ENCODE data around the gene ZNF345.
A peak's percentile ranks its signal among the peaks of the same experiment; 100 is the strongest.

Gene ZNF345

DNA sequence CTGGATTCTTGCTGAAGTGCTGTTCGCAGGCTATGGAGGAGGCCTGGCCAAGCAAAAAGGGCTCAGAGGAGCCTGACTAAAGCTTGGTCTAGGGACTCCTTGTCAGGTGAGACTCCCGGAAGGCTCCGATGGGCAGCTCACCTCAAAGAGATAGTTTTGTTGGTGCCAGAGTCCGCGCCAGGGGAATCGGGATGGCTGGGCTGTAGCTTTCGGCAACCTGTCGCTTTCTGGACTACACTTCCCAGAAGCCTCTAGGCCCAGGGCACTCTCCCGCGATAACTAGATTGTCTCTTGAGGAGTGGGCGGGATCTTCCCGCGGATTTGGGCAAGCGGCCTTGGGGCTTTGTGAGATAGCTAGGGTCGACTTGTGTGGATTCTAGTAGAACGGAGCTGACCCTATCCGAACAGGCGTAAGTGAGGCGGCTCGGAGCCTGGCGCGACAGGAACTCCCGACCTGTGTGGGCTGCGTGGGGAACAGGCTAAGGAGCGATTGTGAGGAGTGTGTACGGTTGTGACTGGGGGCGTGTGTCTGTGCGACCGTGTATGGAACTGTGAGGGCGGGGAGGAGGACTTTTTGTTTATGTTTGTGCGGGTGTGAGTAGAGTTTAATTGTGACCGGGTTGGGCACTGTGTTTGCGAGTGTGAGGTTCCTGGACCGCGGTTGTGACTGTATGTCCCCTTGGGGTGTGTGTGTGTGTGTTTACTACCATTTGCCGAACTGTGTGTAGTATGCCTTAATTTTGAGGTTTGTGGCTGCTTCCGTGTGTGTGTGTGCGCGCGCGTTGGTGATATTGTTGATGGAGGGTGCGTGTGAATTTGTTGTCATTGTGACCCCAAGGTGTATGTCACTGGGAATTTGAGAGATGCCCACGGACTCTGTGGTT lies at the start of gene ZNF345:
ZNF345 (plus strand) TSS at position 318 of the 884 bp plus-strand sequence. CDS start 25,955 bp downstream, outside the sequence.
- DNase-seq (ENCODE audit: low spot score): peak; percentile 98

DNA sequence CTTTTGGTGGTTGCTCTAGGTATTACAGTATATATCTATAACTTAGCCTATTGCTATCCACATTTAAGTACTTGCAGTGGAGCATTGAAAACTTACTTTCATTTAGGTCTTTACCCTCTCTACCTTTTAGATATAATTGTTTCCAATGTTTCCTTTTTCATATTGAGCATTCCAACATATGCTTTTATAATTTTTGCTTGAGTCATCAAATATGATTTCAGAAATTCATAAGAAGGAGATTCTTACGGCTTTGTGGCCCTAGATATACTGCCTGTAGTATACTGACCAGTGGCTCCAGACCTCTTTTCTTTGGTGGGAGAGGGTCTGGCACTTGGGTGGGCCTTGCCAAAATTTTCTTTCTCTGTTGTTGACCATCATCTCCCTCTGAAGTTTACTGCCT lies 45.3 kb upstream of the ZNF345 start:
- no peak for DNase-seq (ENCODE audit: low spot score)

DNA sequence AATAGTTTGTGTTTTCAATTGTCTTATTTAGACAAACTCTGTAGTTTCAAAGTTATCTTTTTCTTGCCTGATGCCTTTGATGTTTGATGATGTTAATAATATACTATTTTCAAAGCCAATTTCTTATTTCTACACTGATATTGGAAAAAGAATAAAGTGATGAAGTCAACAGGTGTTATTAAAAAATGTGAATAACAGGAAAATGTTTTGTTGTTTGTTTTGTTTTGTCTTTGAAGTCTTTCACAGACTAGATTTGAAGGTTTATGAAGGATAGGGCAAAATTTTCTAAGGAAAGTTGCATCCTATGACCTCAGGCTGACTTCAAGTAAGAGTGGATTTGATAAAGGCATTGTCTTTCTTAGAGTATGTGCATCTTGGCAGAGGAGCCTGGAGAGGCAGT lies 43.6 kb upstream of the ZNF345 start:
- DNase-seq (ENCODE audit: low spot score): no peak

DNA sequence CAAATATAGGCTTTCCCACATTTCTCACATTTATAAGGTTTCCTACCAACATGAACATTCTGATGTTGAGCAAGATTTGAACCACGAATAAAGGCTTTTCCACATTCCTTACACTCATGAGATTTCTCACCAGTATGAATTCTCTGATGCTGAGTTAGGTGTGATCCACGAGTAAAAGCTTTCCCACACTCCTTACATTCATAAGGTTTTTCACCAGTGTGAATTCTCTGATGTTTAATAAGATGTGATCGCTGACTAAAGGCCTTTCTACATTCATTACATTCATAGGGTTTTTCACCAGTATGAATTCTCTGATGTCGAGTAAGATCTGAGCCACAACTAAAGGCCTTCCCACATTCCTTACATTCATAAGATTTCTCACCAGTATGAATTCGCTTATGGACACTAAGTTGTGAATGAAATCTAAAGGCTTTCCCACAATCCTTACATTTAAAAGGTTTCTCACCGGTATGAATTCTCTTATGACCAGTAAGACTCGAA lies 31.5 kb upstream of the ZNF345 start:
- no peak for DNase-seq (ENCODE audit: low spot score)

DNA sequence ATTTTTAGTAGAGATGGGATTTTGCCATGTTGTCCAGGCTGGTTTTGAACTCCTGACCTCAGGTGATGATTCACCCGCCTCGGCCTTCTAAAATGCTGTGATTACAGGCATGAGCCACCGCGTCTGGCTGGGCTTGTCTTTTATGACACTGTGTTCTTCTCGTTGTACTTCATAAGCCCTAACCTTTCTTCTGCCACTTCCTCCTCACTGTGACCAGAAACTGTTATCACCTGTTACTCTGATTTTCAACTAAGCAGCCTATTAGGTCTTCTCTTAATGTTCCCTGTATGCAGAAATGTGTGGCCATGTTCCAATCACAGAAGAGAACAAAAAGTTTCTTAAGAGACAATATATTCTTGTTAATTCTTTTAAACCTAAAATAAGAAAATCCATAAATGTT lies 28.9 kb upstream of the ZNF345 start:
- DNase-seq (ENCODE audit: low spot score): no peak

DNA sequence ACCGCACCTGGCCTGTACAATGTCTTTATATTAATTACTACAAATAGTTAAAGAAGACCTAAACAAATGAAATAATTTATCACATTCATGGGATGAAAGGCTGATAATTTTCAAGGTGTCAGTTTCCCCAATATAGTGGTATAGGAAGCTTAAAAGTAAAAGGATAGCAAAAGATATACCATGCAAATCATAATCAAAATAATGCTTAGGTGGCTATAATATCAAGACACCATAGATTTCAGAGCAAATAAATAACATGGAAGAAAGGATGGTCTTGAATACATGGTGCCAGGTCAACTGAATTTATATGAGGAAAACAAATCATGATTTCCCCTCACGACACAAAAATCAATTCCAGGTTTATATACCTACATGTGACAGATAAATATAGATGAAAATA lies 17.2 kb upstream of the ZNF345 start:
- DNase-seq (ENCODE audit: low spot score): no peak

DNA sequence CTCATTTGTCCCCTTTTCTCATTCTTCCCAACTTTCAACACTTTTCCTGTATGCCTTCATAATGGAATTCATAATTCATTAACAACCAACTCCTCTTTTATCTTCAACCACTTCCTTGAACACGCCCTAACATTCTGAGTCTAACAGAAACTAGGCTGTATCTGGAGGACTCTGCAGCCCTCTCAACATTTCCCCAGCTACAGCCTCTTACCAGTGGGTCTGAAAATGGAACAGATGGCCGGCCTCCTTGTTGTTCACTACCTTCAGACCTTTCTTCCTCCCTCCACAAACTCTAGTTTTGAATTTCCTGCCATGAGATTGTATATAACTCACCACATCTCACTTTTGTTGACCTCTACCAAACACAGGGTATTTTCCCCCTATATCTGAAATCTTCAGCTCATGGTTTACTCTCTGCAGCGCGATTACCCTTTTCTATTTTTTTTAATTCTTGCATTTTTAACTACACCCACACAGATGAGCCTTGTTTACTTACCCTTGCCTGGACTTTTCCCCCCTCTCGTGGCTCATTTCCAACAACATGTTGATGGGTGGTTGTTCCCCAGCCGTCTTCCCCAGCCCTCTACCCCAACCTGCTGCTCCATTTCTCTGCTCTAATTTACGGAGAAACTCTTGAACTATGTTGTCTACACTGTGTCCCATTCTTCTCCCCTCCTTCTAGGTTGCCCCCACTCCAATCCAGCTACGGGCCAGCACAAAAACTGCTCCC lies 13.3 kb upstream of the ZNF345 start:
- DNase-seq (ENCODE audit: low spot score): no peak

DNA sequence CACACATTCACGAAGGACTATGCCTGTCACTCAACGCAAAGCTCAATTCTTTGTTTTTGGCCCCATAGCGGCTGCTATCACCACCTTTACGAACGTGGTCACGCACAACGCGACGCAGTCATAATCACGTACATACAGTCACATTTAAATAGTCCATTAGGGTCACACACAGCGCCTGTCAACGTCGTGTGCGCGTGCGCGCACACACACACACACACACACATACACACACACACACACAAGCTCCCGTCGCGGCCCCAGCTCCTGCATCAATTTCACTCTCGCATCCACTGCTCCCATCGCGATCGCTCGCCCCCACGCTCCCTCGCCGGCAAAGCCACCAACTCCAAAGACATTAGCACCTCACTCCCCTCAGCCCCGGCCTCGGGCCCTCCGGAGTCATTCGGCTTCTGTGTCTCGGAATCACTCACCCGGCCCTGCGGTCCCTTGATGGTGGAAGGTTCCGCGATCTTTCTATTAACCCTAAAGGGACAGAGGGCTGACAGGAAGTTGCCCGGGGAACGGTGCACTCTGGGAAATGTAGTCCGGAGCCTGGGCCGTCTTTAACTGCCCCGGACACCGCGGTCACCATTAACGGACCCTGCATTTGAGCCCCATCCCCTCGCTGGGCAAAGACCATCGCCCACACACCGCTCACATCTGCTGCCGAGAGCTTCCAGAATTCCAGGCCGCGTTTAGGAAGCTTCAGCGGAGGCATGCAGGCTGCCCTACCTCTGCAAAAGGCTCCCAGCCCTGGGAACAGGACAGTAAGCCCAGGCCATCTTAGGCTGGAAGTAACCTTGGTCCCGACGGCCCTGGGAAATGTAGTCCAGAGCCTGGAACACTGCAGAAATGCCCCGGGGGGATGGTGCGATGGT lies 12.5 kb upstream of the ZNF345 start, which contains the start of gene ZNF790:
ZNF790 (minus strand) TSS at position 482 of the 878 bp plus-strand sequence. CDS start 12,768 bp downstream, outside the sequence.
- peak; percentile 52 for DNase-seq (ENCODE audit: low spot score)

DNA sequence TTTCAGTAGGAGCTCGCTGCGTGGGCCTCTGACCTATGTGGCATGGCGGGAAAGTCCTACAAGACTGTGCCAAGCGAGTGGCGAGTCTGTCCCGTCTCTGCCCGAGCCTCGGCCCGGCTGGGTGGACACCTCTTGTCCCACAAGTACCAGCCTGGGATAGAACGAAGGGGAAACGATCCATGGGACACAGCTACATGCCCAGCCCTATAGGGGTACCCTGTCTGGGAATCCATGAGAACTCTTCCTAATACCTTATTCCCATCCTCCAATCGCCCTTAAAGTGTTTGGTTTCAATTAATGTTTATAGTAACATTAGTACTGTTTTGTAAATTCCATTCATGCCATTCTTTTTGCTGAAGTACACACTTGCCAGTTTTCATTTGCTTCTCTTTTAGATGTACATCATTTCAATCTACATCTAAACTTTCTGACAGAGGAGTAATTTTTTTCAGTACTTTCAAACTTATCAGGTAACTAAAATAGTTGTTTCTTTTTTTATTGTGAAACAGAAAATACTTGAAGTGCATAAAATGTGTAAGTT lies 11.8 kb upstream of the ZNF345 start:
- DNase-seq (ENCODE audit: low spot score): no peak

DNA sequence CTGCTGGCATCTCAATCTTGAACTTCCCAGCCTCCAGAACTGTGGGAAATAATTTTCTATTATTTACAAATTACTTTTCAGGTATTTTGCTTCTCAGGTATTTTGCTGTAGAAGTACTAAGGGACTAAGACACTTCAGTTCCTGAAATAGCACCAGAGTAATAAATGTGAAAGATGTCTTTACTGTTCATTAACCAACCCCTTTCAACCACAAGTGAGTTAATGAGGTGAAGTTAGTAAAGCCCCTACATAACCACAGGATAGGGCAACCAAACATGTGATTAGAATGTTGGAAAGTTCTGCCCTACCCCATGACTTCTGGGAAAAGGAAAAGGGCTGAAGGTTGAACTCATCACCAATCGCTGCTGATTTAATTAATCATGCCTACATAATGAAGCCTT lies 2.7 kb upstream of the ZNF345 start:
- no peak for DNase-seq (ENCODE audit: low spot score)

DNA sequence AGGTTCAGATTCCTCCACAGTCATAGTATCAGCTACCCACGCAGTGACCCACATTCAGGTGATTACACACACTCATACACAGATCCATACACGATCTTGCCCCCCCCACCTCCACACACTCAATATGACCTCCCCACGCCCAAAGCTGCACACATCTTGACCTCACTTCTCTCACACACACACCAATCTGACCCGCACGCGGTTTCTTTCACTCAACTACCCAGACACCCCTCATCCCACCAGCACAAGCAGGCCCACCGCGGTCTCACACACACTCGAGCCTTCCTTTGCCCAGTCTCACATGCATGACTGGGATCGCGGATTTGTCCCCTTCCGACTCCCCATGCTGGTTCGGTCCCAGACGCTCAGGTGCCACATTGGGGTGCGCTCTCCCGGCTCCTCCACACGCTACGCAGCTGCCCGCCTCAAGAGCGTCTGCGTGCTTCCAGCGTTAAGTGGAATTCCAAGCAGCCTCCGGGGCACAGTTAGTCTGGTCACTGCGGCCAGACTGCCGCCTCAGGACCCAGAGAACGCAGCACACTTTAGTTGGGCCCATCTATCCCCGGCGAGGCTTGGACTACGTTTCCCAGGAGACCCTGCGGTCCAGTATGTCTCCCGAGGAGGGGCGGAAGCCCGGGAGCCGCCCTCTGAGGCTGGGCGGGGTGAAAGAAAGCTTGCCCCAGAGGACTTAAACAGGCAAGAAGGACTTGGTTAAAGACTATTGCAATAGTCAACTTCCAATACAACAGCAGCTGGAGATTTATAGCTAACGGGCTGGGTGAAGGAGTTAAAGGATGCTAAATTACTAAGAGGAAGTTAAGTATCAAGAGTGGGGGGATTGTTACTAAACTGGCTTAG lies 746 bp upstream of the ZNF345 start:
- peak; percentile 95 for DNase-seq (ENCODE audit: low spot score)

DNA sequence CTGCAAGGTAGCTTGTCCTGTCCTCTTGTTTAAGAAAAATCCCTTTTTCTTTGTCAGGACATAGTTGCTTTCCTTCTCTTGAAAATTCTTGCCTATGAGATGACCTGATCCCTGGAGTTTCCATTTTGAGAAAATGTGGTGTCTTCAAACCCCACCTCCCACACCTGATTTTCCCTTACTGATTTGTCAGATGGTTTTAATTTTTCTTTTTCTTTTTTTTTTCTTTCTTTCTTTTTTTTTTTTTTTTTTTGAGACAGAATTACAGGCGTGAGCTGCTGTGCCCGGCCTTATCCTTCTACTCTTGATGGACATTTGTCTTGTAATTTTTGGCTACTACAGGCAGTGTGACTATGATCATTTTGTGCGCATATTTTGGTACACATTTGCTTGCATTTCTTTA lies 1.2 kb downstream of the ZNF345 start:
- DNase-seq (ENCODE audit: low spot score): no peak

DNA sequence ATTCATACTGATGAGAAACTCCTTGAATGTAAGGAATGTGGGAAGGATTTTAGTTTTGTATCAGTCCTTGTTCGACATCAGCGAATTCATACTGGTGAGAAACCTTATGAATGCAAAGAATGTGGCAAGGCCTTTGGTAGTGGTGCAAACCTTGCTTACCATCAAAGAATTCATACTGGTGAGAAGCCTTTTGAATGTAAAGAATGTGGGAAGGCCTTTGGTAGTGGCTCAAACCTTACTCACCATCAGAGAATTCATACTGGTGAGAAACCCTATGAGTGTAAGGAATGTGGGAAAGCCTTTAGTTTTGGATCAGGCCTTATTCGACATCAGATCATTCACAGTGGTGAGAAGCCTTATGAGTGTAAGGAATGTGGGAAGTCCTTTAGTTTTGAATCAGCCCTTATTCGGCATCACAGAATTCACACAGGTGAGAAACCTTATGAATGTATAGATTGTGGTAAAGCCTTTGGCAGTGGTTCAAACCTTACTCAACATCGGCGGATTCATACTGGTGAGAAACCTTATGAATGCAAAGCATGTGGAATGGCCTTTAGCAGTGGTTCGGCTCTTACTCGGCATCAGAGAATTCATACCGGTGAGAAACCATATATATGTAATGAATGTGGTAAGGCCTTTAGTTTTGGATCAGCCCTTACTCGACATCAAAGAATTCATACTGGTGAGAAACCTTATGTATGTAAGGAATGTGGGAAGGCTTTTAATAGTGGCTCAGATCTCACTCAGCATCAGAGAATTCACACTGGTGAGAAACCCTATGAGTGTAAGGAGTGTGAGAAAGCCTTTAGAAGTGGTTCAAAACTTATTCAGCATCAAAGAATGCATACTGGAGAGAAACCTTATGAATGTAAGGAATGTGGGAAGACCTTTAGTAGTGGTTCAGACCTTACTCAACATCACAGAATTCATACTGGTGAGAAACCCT lies 26.6 kb downstream of the ZNF345 start:
- no peak for DNase-seq (ENCODE audit: low spot score)

DNA sequence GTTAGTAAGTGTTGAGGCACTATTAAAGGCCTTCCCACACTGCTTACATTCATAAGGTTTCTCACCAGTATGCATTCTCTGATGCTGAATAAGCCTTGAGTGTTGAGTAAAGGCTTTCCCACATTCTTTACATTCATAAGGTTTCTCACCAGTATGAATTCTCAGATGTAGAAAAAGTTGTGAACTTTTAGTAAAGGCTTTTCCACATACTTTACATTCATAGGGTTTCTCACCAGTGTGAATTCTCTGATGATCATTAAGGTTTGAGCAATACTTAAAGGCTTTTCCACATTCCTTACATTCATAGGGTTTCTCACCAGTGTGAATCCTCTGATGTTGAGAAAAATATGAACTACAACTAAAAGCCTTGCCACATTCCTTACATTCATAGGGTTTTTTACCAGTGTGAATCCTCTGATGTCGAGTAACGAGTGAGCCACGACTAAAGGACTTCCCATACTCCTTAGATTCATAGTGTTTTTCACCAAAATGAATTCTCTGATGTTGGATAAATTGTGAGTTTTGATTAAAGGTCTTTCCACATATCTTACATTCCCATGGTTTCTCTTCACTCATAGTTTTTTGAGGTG lies 41.2 kb downstream of the ZNF345 start:
- no peak for DNase-seq (ENCODE audit: low spot score)

DNA sequence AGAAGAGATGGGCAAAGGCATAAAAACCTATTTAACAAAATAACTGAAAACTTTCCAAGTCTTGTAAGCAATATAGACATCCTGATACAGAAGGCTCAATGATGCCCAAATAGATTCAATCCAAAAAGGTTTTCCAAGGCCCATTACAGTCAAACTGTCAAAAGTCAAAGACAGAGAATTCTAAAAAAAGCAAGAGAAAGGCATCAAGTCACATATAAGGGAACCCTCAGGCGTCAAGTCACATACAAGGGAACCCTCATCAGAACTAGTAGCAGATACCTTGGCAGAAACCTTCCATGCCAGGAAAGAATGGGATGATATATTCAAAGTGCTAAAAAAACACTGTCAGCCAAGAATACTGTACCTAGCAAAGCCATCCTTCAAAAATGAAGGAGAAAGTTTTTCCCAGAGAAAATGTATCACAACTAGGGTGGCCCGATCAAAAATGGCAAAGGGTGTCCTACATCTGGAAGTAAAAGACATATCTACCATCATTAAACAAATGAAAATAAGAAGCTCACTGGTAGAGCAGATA lies 44.2 kb downstream of the ZNF345 start:
- DNase-seq (ENCODE audit: low spot score): no peak

DNA sequence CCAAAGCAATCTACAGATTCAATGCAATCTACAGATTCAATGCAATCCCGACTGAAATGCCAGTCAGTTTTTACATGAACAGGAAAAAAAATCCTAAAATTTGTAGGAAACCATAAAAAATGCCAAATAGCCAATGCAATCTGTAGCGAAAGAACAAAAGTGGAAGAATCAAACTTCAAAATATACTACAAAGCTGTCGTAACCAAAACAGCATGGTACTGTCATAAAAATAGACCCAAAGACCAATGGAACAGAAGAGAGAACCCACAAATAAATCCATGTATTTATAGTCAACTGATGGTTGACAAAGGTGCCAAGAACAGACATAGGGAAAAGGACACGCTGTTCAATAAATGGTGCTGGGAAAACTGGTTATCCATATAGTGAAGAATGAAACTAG lies 47.7 kb downstream of the ZNF345 start:
- DNase-seq (ENCODE audit: low spot score): no peak

DNA sequence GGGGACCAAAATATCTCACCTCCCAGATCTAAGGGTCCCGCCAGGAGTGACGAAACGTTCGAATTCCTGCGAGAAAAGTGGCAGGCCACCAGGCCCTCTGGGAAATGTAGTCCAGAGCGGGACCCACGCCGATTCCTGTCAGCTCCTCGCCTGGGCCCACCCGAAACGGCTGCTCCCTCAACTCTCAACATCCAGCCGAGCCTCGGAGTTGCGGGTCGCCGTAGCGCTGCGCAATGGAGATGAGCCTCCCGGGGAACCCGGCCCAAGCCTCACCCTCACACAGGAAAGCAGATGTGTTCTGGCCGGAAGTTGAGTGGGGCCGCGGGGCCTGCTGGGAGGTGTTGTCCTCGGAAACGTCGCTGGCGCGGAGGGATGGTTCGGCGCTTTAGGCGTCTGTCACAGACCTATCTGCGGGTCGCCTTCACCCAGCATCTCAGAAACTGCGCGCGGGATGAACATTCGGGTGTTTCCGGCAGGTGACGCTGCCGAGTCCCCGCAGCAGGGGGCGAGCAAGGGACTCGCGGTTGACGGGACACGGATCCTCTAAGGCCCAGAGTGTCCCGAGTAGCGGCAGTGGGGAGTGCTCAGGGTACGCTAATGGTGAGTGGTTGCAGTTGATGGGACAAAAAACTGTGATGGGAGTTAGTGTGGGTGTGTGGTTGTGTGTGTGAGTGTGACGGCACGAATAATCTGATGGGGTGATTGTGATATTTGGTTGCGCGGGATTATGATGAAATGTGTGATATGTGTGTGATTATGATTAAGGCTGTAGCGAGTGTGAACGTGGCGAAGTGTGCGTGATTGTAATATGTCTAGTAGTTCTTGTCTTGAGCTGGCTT lies 65.5 kb downstream of the ZNF345 start, which contains the start of the genes ZNF568 and ZNF829:
ZNF568 (plus strand) TSS at position 341 of the 839 bp plus-strand sequence. CDS start 6,439 bp downstream, outside the sequence.
ZNF829 (minus strand) TSS at position 300 of the 839 bp plus-strand sequence. CDS start 1,124 bp downstream, outside the sequence.
- DNase-seq (ENCODE audit: low spot score): peak; percentile 93

DNA sequence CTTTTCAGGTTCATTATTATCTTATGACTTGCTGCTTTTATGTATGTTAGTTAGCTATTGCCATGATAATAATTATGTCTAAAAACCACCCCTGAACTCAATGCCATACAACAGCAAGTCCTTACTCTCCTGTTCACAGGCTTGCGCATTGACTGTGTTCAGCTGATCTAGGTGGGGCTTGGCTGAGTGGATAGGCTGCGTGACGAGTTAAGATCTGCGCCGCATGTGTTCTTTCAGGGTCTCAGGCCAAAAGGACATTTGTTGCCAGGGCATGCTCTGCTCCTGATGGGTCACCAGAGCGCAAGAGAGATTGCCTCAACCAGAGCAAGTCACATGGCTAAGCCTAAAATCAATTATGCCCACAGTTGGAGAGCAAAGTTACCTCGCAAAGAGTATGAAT lies 66.3 kb downstream of the ZNF345 start:
- no peak for DNase-seq (ENCODE audit: low spot score)
